ENCODE data around the gene NADK. TPM values are rescaled to one million over a fixed set of nuclear protein-coding genes. Genes with fewer than 3 reads are reported as not detected.
A peak's percentile ranks its signal among the peaks of the same experiment; 100 is the strongest.

The NADK gene
- polyA plus RNA-seq (2014; cell fraction: cytosol; rRNA removed): 58.1 and 62.6 TPM in 2 replicates
- polyA plus RNA-seq (2014; cell fraction: nucleus; rRNA removed): 154 and 166 TPM in 2 replicates

DNA sequence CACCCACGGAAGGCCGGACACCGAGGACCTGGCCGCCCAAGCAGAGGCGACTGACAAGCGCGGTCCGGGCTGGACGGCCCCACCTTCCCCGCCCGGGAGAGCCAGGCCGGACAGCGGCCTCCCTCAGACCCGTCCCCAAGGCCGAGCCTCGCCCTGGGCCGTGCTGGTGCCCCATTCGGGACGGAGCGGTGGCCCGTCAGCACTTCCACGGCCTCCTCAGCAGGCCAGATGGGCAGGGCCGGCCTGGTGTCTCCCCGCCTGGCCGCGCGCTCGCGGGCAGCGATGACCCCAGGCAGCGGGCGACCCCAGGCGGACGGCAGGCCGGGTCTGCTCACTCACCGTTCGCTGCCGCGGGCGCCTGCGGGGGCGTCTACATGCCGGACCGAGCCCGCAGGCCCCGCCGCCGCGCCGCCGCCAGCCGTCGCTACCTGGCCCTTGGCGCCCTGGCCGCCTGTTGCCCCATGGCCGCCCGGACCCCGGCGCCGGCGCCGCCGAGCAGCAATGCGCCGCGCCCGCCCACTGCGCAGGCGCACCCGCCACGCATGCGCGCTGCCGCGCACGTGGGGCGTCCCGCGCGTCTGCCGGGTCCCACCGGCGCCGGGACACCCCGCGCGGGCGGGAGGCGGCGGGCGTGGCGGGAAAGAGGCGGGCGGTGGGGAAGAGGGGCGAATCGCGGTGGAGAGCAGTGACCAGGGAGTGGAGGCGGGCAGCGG lies at the start of gene NADK:
TSS of gene NADK (minus strand) at position 521 of the 713 bp plus-strand sequence. CDS start 13,064 bp downstream, outside the sequence.
- peak; percentile 42 for DNase-seq (ENCODE audit: low spot score)

GRCh38 chr1:1827089-1827848 lies 49.0 kb upstream of the NADK start:
- DNase-seq (ENCODE audit: low spot score): no peak

GRCh38 chr1:1826356-1827088 lies 48.3 kb upstream of the NADK start:
- DNase-seq (ENCODE audit: low spot score): no peak

DNA sequence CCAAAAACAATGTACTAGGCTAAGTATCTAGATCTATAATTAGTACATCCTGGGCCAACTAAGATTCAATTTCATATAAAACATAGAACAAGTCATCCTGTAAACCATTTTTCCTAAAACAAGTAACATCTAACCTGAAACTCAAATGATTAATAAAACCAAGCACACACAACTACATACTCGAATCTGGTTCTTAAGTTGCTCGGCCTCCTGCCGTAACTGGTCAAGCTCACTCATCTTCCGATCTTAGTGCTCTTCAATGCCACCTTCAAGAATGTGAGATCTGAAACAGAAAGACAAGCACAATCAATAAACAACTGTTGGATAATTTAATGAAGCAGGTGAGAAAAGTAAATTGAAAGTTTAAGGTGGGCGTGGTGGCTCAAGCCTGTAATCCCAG lies 46.9 kb upstream of the NADK start:
- no peak for DNase-seq (ENCODE audit: low spot score)

GRCh38 chr1:1819762-1820161 lies 41.5 kb upstream of the NADK start:
- DNase-seq (ENCODE audit: low spot score): no peak

DNA sequence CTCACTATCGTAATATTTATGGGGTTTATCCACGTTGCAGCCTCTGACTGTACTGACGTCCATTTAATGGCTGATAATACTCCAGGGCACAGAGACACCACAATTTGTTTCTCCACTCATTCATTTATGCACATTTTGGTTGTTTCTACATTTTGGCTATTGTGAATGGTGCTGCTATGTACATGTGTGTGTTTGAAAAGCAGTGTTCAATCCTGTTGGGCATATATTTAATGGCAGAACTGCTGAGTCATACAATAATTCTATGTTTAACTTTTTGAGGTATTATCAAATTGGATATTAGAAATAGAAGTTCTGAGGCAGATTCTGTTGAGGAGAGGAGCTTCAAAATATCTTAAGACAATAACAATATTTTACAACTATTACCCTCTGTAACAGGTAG lies 39.0 kb upstream of the NADK start:
- DNase-seq (ENCODE audit: low spot score): no peak

DNA sequence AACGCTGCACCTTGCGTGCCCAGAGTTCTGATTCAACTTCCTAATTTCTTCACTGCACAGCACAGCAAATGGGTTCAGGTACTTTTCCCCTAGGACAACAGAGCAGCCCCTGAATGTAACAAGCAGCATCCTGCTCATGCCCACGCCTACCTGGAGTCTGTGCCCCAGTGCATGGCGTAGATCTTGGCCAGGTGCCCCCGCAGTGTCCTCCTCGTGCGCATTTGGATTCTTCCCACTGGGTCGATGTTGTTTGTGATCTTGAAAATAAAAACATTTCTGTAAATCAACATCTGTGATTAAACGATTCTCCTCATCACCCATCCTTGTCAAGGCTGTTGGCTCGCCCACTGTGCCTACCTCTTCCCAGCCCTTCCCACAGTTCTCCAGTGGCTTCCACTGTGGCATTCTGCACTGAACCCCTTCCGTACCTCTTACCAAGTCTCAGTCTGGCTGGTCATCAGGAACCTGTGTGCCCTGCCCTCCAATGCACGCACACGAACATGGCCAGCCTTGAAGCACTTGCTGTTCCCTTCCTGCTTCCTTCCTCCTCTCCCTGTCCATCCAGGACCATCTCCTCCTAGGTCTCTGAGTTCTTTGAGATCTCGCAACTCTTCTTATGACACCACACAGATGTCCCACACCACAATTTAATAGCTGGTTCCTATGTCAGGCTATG lies 37.5 kb upstream of the NADK start:
- no peak for DNase-seq (ENCODE audit: low spot score)

DNA sequence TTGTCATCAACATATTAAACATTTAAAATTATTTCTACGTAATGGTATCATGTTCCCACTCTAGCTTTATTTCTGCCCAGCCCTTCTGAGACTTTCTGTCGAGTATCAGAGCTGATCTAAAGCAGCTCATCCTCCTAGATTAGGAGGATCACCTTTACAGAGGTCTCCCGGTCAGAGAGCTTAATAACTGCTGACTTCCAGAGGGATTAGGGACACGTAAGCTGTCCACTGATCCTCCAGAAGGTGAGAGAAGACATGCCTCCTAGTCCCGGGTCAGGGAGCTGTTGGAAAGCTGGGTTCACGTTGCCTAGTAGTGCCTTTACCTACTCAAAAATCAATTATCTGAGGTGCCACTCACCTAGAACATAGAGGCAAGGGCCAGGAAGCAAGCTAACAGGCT lies 31.2 kb upstream of the NADK start:
- no peak for DNase-seq (ENCODE audit: low spot score)

DNA sequence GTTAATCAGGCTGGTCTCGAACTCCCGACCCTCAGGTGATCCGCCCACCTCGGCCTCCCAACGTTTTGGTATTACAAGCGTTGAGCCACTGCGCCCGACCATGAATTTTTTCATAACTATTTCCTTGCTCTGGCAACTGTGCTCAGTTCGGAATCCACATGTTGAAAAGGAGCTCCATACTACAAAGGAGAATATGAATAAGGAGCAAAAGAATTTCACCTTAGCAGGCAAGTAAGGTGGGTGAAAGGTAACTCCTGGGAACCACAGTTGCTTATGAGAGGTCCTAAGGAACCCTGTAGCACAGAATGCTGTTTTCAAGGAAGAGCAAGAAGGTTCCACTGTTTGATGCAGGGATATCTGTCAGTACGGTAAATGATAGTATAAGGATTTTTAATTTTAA lies 29.9 kb upstream of the NADK start:
- DNase-seq (ENCODE audit: low spot score): no peak

- DNase-seq (ENCODE audit: low spot score): no peak
These were observed 28.6 kb upstream of the NADK start for GRCh38 chr1:1806890-1807289.

DNA sequence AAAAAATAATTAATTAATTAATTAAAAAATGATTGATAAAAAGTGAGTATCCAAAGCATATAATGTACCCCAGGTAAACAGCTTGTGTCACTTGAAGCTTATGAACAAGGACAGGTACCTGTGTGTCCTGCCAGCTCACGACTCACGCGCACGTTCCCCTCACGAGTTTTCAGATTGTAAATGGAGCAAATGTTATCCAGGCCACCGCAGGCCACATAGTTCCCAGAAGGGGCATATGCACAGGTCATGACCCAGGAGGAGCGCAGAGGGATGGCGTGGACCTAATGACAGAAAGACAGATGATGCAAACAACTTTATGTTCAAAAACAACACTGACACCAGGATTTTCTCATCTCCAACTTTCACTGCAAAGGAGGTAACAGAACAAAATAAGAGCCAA lies 26.0 kb upstream of the NADK start:
- DNase-seq (ENCODE audit: low spot score): no peak

DNA sequence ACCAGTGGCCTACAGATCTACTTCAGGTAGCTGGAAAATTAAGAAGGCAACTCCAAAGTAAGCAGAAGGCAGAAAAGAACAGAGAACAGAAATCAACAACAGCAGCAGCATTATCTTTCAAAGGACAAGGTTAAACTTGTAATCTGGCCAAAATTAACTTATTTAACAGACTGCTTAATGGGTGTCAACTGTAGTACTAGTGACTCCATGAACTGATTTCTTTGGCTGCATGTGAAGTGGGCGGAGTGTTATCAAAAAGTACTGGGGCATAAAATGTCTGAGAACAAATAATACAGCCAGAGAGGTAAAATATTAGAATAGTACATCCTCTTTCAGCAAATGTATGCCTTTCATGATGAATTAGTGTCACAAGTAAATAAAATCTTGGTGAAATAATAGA lies 24.6 kb upstream of the NADK start:
- DNase-seq (ENCODE audit: low spot score): no peak

DNA sequence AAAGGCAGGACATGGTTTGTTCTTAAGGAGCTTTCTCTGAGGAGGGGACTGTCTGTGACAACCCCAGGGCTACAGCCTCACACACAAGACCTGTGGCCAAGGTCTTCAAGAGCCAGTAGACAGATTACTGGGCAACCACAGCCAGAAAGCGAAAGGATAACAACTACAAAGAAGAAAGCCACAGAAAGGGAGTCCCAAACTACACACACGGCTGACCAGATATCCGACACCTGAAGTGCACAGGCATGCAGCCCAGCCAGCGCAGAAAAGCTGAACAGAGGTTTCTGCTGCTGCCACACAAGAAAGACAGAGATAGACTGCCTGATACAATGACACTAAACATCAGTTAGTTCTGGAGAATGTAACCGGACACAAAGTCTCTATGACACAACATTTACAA lies 21.4 kb upstream of the NADK start:
- DNase-seq (ENCODE audit: low spot score): no peak

- no peak for DNase-seq (ENCODE audit: low spot score)
These were observed 19.6 kb upstream of the NADK start for GRCh38 chr1:1797731-1798341.

GRCh38 chr1:1796466-1796865 lies 18.2 kb upstream of the NADK start:
- no peak for DNase-seq (ENCODE audit: low spot score)

DNA sequence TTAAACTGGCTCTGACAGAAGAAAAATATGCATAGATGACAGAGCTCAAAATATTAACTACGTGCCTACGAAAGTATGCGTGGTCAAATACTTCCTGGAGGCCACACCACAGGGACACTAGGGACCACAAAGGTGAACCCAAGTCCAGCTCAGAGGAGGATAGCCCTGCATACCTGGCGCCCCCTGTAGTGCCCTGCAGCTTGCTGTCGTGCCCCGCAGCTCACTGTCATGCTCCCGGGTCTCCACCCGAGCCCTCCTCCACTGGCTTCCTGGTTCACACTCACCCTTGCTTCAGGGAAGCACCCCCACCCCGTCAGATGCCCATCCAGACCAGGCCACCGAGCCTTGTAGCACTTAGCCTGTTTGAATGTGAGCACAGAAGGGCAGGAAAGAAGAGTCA lies 16.7 kb upstream of the NADK start:
- DNase-seq (ENCODE audit: low spot score): no peak

GRCh38 chr1:1793481-1794244 lies 15.4 kb upstream of the NADK start:
- no peak for DNase-seq (ENCODE audit: low spot score)

DNA sequence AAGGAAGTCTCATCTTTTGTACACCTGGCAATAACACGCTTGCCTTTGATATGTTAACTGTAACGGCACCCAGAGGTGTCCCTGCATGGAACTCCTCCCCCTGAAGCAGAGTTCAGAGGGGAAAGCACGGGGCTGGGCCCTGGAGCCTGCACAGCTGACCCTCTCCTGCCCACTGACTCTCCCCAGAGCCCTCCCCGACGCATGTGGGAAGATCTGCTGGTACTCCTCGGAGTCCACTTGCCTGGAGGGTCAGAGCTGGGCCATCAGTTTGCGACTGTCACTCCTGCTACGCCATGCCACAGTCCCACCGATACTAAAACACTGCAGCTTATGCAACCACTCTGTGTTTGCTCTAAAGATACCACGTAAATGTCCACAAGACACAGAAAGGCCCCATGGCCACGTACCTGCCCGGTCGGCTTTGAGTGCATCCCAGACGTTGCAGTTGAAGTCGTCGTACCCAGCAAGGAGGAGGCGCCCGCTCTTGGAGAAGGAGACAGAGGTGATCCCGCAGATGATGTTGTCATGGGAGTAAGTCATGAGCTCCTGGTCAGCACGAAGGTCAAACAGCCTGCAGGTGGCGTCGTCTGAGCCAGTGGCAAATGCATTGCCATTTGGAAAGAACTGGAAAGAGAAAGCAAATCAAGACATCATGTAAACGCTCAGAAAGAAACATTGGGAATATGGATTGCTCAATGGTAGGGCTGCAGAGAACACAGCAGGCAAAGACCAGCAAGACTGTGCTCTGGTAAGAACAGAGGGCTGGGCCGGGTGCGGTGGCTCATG lies 10.6 kb upstream of the NADK start:
- no peak for DNase-seq (ENCODE audit: low spot score)

- DNase-seq (ENCODE audit: low spot score): no peak
These were observed 9.9 kb upstream of the NADK start for GRCh38 chr1:1788136-1788535.

Data from SK-N-DZ (cell line).